NOMO-1 treated with dmso at 0.1 percent for 144 hours (cell line): ENCODE data around the gene SH3TC1.

Source experiments
- DNase-seq: peaks from one replicate; lab custom pipeline; 2025; ENCODE audit not compliant: unreplicated experiment; lab: John Stamatoyannopoulos, UW

Gene SH3TC1

DNA sequence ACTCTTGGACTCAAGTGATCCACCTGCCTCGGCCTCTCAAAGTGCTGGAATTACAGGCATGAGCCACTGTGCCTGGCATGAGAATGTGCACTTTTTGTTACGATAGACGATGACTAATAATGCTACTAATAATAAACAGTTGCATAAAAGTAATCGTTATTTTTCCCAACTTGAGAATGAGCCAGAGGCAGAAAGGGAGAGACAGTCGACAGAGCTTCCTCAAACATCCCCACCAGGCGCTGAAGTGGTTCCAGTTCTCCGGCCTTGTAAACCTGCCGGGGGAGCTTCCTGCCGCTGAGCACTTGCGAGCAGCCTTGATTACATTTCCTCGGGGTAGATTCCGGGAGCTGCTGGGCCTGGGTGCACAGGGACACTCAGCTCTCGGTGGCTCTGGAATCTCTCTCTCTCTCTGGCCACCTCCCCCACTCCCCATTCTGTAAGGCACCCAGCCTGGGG, 61.6 kb downstream of the SH3TC1 start:
- no peak for DNase-seq

DNA sequence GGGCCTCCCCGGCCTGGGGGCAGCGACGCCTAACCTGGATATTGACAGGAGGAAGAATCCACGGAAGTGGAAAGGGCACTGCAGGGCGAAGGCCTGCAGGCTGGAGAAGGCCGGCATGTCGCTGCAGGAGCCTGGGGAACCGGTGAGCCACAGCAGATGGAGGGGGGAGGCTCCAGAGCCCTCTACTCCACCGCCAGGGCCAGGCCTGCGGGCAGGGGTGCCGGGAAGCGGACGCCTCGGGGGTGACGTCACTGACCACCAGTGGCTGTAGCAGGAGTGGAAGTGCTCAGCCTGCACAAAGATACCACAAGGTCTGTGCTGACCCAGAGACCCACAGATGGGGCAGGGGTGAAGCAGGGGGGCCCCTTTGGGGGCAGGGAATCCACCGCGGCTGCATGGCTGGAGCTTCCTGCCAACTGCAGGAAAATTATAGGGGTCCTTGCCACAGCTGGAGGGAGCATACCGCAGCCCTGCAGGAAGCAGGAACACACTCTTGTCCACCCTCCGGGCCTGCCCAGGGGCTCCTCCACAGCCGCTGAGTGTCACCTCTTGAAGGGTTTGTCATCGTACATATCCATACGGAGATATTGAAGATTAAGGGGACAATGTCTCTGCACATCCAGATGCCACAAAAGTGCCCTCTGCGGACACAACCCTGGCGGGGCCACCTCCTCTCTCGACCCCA, 62.9 kb downstream of the SH3TC1 start:
- no peak for DNase-seq

DNA sequence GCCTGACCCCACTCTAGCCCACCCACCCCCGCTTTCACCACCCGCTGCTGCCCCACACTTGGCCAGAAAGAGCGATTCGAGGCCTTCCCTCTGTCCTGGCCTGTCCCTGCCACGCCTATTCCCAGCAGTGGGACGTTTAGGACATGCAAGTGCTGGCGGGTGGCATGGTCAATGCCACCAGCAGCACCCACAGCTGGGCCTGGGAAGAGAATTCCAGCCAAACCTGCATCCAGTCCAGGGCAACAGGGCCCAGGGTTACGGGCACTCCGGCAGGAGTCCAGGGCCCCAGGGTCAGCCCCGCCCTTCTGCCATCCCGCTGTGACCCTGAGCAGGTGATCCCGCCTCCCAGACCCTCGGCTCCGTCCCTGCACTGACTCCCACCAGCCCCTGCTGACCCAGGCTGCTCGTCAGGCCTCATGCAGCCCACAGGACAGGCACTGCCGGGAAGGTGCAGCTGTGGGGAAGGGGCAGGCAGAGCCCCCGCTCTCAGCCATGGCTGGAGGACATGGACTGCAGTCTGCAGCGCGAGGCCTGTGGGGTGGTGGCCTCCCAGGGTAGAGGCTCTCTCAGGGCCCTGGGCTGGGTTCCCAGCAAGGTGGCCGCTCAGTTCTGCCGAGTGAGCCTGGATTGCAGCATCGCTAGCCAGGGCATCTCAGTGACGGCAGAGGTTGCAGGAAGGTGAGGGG, 63.7 kb downstream of the SH3TC1 start:
- no peak for DNase-seq

DNA sequence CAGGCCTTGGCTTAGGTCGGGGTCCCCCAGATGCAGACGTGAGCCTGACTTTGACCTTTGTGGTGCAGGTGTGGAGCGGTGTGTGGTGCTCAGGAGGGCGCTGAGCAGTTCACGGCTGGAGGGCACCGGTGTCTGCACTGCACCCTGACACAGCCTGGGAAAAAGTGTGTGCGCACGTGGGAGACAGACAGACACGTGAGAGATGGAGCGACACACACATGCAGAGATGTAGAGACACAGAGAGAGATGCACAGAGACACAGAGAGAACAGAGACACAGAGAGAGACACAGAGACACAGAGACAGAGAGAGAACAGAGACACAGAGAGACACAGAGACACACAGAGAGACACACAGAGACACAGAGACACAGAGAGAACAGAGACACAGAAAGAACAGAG, 64.3 kb downstream of the SH3TC1 start:
- DNase-seq, result no peak

DNA sequence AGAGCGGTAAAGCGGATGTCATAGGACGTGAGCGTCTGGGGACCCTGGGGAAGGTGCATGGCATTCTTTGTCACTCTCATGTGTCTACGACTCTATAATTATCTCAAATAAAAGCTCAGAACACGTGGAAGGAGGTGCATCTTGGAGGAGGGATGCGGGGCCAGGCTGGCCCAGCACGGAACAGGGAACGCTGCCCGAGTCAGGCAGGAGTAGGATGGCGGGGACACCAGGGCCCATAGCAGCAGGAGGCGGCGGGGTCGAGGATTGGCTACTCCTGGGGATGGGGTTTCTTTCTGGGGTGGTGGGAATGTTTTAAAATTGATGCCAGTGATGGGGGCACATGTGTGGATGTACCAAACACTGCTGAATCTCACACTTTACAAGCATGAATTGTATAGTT, 65.0 kb downstream of the SH3TC1 start:
- no peak for DNase-seq

DNA sequence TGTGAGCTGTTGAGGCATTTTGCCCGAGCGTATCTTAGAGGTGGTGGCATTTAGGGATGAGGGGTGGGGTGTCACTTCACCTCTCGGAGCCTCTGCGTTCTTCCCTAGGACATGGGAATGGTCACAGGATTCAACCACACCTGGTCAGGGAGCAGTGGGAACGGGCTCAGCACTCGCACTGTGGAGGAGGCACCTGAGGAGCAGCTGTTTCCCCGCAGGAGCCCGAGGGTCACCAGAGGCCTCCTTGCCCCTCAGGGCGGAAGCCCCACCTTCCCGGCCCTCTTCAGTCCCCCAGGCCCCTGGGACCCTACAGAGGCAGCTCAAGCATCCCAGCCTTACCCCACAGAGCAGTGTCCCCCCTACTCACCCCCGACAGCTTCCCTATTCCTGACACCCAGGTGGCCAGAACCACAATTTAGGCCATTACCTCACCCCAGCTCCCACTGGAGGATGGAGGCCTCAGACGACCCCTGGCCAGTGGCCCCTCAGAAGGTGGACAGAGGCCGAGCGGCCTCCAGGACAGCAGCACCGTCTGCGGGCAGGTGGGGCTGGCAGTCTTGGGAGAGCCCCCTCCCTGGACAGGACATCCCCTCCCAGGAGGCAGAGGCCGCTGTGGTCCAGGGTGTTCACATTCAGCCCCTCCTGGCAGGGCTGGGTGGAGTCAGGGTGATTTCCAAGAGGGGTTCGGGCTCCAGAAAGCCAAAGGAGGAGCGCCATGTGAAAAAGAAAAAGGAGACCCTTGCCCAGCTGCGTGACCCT, 66.3 kb downstream of the SH3TC1 start:
- no peak for DNase-seq

DNA sequence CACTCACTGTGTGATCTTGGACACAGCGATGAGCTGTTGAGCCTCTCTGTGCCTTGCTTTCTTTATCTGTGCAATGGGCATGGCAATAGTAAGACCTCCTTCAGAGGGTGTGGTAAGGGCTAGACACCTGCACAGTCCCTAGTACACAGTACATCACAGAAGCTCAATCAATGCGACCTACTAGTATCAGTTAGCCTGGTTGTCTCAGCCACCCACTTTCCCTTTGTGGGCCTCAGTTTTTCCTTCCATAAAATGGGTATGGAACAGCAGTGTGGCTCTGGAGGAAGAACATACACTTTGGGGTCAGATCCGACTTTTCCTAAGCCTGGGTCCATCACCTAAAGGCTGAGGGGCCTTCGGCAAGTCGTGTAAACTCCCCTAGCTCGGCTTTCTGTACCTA, 67.0 kb downstream of the SH3TC1 start:
- DNase-seq, result no peak

DNA sequence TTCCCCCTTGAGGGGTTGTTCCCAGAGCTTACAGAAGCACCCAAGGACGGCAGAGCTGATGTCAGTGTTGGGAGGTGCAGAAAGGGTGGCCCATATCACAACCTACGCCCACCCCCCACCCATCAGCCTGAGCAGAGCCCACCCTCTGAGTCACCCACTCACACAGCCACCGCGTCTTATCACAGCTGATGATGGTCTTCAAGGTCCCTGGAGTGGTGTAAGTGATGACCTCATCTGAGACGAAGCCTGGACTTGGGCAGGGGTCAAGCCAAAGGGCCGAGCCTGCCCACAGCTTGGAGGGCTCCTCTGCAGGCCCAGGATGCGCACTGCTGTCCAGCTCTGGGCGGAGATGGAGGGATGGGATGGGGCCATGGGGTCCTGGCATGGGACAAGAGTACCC, 67.4 kb downstream of the SH3TC1 start:
- DNase-seq, result no peak

DNA sequence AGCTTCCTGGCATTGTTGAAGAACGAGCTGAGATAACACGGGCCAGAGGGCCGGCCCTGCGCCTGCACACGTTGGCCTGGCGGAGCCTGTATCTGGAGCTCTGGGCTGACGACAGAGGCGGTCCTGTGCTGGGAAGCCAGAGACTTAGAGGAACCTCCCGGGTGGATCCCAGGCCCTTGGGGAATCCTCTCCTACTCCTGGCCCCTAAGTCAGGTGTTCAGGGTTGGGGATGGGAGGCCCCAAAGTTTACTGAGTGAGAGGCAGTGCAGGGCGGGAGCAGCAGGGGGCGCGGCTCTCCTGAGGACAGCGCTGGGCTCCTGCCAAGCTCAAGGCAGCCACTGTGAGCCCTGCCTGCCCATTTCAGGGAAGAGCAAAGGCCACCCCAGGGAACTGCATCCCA, 68.0 kb downstream of the SH3TC1 start:
- DNase-seq, result peak; percentile 8

DNA sequence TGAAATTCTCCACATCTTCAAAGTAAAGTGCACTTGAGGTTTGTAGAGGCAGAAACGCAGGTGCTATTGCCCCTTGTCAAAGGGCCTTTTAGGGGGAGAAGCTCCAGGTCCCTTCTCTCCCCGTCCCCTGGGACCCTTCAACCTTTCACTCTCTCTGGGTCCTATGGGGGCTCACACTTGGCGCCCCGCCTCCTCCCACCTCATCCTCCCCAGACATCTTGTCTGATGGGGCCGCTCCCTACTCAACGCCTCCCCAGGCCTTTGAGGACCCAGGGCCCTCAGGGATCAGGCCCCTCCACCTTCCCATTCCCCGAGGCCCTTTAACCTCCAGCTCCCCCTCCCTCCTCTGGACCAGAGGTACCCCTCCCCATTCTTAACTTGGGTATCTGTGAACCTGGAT, 69.1 kb downstream of the SH3TC1 start:
- no peak for DNase-seq

DNA sequence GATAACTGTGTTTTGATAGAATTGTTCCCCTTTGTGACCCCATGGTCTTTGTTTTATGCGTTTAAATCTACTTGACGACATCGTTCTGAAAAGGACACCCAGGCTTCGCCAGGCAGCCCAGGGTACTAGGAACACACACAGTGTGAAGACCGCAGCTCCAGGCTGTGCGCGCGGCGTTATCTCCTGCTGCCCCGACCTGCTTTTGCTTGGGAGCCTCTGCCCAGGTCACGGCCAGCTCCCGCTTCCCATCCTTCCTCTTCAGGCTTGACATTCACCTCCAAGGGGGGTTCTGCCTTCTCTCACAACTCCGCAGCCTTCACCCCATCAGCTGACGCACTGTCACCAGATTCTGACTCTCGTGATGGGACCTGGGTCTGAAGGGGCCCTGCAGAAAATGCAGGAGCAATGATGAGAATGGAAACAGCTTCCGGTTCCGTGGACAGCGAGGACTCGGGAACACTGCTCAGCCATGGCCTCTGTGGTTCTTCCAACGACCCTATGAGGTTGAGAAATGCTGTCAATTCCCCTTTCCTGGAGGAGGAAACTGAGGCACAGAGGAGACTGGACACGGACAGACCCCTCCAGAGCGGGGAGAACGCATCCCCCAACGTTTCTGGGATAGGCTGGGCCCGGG, 69.9 kb downstream of the SH3TC1 start:
- DNase-seq, result no peak

DNA sequence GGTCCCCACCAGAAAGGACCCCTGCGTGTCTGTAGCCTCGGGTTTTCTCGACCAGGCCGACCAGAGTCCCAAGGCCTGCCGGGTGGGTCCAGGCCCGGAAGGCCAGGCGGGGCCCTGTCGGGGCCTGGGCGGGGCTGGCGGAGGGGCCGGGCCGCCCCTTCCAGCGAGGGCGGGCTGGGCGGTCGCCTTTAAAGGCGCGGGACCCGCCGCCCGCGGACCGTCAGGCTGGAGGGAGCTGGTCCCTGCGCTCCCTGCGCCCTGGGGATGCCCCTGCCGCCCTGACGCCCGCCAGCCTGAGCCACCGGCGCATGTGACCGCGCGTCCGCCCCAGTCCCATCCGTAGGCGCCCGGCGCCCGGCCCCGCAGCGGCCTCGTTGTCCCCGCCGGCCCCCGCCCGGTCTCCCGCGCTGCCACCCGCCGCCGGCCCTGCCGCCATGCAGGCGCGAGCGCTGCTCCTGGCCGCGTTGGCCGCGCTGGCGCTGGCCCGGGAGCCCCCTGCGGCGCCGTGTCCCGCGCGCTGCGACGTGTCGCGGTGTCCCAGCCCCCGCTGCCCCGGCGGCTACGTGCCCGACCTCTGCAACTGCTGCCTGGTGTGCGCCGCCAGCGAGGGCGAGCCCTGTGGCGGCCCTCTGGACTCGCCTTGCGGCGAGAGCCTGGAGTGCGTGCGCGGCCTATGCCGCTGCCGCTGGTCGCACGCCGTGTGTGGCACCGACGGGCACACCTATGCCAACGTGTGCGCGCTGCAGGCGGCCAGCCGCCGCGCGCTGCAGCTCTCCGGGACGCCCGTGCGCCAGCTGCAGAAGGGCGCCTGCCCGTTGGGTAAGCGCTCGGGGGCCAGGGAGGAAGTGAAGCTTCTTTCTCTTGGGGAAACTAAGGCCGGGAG, 70.7 kb downstream of the SH3TC1 start, which contains the start of gene HTRA3:
HTRA3 (plus strand) TSS at position 220 of the 883 bp plus-strand sequence; CDS start at position 435, 215 bp downstream.
- DNase-seq, result peak; percentile 37

DNA sequence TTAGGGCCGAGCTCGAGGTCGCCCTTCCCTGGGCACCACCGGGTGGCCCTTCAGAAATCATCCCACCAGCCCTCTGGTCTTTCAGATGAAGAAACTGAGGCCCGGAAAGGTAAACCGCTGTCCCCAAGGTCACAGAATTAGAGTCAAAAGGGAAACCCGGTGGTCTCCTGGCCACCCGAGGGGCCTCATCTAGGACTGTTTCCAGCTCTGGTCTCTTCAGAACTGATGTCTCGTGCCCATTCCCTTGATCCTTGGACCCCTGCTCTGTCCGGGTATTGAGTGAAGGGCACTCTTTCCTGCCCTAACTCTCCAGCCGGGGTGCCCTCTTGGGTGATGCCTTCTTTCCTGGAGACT, 71.3 kb downstream of the SH3TC1 start:
- DNase-seq, result no peak

DNA sequence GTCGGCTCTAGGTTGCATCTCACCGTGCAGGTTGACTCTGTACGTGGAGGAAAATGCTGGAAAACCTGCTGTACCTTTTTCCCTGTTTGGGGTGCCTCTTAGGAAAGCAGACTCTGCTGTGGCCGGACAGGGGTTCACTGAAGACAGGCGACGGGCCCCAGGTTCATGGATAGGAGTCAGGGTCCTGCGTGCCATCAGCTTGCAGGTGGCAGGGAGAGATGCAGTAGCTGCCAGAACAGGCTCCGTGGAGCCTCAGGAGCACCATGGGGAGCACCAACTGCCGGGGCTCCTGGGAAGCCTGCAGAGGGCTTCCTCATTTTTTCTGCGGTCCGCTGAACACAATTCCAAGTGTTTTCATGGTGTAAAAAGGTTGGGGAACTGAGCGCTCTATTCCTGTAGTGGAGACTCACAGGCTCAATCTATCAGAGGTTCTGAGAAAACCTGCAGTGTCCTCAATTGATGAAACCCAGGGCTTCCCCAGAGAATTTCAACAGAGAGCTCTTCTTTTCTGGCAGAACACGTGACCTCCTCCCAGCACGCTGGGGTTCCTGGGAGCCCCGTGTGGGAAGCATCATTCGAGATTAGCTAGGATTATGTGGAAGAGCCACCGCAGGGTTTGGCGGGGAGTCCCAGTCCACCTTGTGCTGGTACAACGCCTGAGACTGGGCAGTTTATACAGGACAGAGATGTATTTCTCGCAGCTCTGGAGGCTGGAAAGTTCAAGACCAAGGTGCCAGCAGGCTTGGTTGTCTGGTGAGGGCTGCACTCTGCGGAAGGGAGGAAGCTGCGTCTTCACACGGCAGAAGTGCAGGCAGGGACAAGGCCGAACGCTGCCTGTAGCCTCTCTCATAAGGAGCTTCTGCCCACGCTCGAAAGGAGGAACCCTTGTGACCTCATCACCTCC, 72.1 kb downstream of the SH3TC1 start:
- no peak for DNase-seq

DNA sequence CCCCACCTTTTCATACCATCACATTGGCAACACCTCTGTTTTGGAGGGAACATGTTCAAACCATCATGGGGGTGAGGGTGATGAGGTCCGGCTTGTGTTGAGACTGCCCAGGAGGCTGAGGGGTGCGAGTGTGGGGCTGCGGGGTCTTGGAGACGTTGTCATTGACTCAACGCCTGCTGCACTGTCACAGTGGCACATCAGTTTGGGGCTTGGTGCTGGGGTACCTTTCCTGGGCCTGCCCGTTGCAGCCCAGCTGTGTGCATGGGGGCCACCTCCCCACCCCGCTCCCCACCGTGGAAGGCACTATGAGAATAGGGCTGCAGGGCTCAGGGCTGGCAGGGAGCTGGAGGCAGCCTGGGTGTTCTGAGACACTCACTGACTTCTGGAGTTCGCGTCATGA, 72.7 kb downstream of the SH3TC1 start:
- no peak for DNase-seq

DNA sequence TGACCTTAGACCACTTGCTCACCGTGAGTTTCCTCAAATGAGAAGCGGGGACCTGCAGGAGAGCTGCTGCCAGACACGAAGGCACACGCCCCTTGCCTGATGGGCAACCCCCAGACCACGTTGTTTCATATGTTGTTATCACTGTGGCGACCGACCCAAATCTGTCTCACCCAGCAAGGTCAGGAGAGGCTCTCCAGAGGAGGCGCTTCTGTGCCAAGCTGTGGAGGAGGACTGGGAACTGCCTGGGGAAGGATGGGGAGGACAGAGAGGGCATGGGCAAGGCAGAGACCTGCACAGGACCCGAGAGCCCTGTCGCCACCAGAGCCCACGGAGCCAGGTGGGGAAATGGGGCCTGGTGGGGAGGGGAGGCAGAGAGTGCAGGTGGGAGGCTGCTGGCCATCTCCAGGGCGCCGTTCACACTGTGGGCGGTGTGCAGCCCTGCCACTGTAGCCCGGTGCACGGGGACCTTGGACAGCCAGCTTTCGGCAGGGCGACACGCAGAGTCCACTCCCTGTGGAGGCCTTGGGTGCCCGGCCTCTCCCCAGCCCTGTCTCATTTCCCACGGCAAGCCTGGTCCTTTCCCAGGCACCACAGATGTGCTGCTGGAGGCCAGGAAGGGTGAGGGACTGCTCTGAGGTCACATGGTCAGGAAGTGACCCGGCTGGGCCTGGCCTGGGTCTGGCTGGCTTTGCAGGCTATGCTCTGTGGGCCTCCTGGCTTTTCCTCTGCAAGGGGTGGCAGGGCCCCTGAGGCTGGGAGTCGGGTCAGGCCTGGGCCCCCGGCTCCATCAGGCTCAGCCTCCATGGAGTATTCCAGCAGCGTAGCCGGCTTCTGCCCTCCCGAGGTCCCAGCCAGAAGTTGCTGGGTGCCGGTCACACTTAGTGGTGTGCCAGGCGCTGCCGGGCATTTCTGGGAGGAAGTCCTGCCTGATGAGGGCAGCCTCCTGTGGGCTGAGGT, 73.7 kb downstream of the SH3TC1 start:
- no peak for DNase-seq

DNA sequence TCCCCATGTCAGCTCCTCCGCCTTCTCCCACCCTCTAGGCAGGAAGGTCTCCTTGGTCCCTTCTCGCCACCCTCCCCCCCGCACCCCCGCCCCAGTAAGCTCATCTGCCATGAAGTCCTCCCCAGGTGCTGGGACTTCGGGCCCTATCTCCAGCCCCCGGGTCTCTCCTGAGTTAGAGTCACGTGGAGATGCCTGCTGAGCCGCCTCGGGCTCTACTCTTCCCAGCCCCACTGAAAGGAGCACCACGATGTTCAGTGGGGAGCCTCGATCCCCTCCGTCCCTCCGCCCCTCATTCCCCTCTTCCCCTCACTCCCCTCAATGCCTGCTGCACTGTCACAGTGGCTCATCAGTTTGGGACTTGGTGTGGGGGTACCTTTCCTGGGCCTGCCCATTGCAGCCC, 74.4 kb downstream of the SH3TC1 start:
- no peak for DNase-seq

DNA sequence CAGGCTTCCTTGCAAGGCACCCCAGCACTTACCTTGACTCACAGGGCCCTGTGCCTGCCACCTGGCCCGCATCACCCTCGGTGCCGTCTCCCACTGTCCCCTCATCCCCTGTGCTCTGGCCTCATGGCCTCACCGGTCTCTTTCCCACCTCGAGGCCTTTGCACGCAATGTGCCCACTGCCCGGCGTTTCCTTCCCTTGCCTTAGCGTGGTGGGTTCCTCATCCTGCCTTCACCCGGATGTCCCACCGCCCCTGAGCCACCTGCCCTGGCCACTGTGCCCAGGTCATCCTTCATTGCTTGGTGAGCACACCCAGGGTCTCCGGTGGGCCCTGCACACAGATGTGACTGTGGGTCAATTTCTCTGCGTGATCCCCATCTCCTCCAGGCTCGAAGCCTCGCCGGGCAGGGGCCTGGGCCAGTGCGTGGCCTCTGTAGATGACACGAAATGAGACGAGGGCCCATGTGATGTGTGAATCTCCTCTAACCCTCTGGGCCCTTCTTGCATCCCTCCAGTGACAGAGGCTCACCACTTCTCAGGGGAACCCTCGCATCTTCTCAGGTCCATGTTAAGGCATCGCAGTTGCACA, 75.1 kb downstream of the SH3TC1 start:
- DNase-seq, result no peak
